Breast epithelium (tissue), 4 donors: ENCODE results near the gene CXCL17. TPM values are rescaled to one million over a fixed set of nuclear protein-coding genes. Genes with fewer than 3 reads are reported as not detected.
A peak's percentile ranks its signal among the peaks of the same experiment; 100 is the strongest.

ENCODE experiments used
- DNase-seq, 2 donors: peaks; one replicate each; pipeline ENCODE4 v3.0.0-alpha.2; 2019; ENCODE audit warnings: low spot score in 2 of 2
- H3K27ac ChIP-seq, 2 donors: fragments of 200-600 bp; sonication (generic) in 1 of 2; one replicate each; pipeline ENCODE4 v1.5.1; 2016 to 2019; ENCODE audit warnings: mild to moderate bottlenecking in 1 of 2
- H3K27me3 ChIP-seq, 2 donors: fragments of 200-600 bp; sonication (generic) in 1 of 2; one replicate each; pipeline versions ENCODE4 v1.5.1 to v1.6.0; 2017 to 2019; ENCODE audit warnings: control low read depth in 1 of 2, mild to moderate bottlenecking in 1 of 2
- H3K36me3 ChIP-seq: fragments of 200-600 bp; one replicate; pipeline ENCODE4 v1.5.1; 2019
- H3K4me1 ChIP-seq, 2 donors: fragments of 200-600 bp; sonication (generic); one replicate each; pipeline ENCODE4 v1.5.1; 2016 to 2019; ENCODE audit warnings: control low read depth in 1 of 2
- H3K4me3 ChIP-seq, 3 donors: fragments of 200-600 bp; sonication (generic); 1 replicate in 2 of 3; 2 replicates in 1 of 3; pipeline ENCODE4 v1.5.1; 2016 to 2019; ENCODE audit warnings: mild to moderate bottlenecking in 3 of 3, moderate library complexity in 2 of 3
- H3K9me3 ChIP-seq, 2 donors: fragments of 200-600 bp; sonication (generic) in 1 of 2; one replicate each; pipeline ENCODE4 v1.5.1; 2016 to 2019; ENCODE audit warnings: control low read depth in 1 of 2
- CTCF ChIP-seq, 3 donors: fragments of 450-650 bp; IDR thresholded peaks; one replicate each; pipeline ENCODE4 v1.5.1; 2016 to 2017; ENCODE audit warnings: antibody characterized with exemption in 3 of 3, mild to moderate bottlenecking in 3 of 3, moderate library complexity in 3 of 3
- POLR2A ChIP-seq: fragments of 450-650 bp; IDR thresholded peaks from one replicate; pipeline ENCODE4 v1.6.1; 2016; ENCODE audit warnings: antibody characterized with exemption, mild to moderate bottlenecking, moderate library complexity
- POLR2AphosphoS5 ChIP-seq, 3 donors: sonication (generic); formaldehyde crosslinking; IDR thresholded peaks; one replicate each; pipeline ENCODE4 v1.6.1; 2017; ENCODE audit warnings: antibody characterized with exemption in 3 of 3
- intact Hi-C: fragments of 100-400 bp; cut with DNase I; formaldehyde crosslinking; loops from one replicate; pipeline ENCODE4 v1.15.1; 2023; ENCODE audit warnings: low total_unique reads
- total RNA-seq, 3 donors: library from RNA; depleted of rRNA; stranded (reverse); fragments of >200 nt; gene quantifications; one replicate each; pipeline ENCODE4 v1.1.0, GENCODE V29; 2016

Gene CXCL17
- total RNA-seq, 3 donors from 2014 or later, result 2.2 to 2.9 TPM; not detected in 1

- Histone ChIP-seq H3K36me3 (no peaks in the 10 kb centered on the region), H3K4me1 (peaks cover 5 to 9% of the 10 kb centered on the region in 2 donors), H3K27ac (no peak overlapping the region), H3K27me3 (no peaks in the 10 kb centered on the region), H3K4me3 (no peak overlapping the region), H3K9me3 (no peaks in the 10 kb centered on the region)
- TF ChIP-seq POLR2AphosphoS5 (IDR thresholded peaks at IDR 0.05) (no peak), CTCF (IDR thresholded peaks at IDR 0.05) (no peak), POLR2A (no peak)
- intact Hi-C loops, result no loop called here
- no peak for DNase-seq
Measured at GRCh38 chr19:42445948-42446347, 3.2 kb upstream of the CXCL17 start.

- H3K27me3 ChIP-seq, result no peaks in the 10 kb centered on the region
- DNase-seq, result no peak
- no peaks in the 10 kb centered on the region for H3K36me3 ChIP-seq
- H3K4me1 ChIP-seq, result peaks cover 0 to 5% of the 10 kb centered on the region in 2 donors
- intact Hi-C loops, result no loop called here
- H3K27ac ChIP-seq, result peak overlapping the region in 1 of 2 donors; percentile 8
- no peak overlapping the region for H3K4me3 ChIP-seq
- TF ChIP-seq POLR2A (no peak), POLR2AphosphoS5 (IDR thresholded peaks at IDR 0.05) (no peak), CTCF (IDR thresholded peaks at IDR 0.05) (no peak)
- no peaks in the 10 kb centered on the region for H3K9me3 ChIP-seq
Measured at GRCh38 chr19:42443944-42444398, 1.2 kb upstream of the CXCL17 start.

GRCh38 chr19:42441049-42441445, 1.7 kb downstream of the CXCL17 start:
- no peaks in the 10 kb centered on the region for H3K36me3 ChIP-seq
- H3K27me3 ChIP-seq, result no peaks in the 10 kb centered on the region
- intact Hi-C loops, result no loop called here
- no peak overlapping the region for H3K4me3 ChIP-seq
- peaks cover 0 to 5% of the 10 kb centered on the region in 2 donors for H3K4me1 ChIP-seq
- DNase-seq, result no peak
- peak overlapping the region; percentile 71 to 75 for H3K27ac ChIP-seq
- TF ChIP-seq POLR2AphosphoS5 (IDR thresholded peaks at IDR 0.05), result no peak
- TF ChIP-seq CTCF (IDR thresholded peaks at IDR 0.05), result no peak
- no peak for TF ChIP-seq POLR2A
- H3K9me3 ChIP-seq, result no peaks in the 10 kb centered on the region

- no peak overlapping the region for H3K4me3 ChIP-seq
- no peaks in the 10 kb centered on the region for H3K27me3 ChIP-seq
- no peaks in the 10 kb centered on the region for H3K9me3 ChIP-seq
- H3K36me3 ChIP-seq, result no peaks in the 10 kb centered on the region
- TF ChIP-seq POLR2A, result no peak
- peak; percentile 67 to 79 (median 76) for TF ChIP-seq CTCF (IDR thresholded peaks at IDR 0.05)
- H3K27ac ChIP-seq, result peak overlapping the region; percentile 71 to 75
- peak in 1 of 2 donors; percentile 72 for DNase-seq
- H3K4me1 ChIP-seq, result peaks cover 0 to 5% of the 10 kb centered on the region in 2 donors
- intact Hi-C loops, result no loop called here
Measured at GRCh38 chr19:42440357-42441048, 2.2 kb downstream of the CXCL17 start.

GRCh38 chr19:42436006-42436405, 6.7 kb downstream of the CXCL17 start:
- Histone ChIP-seq H3K27me3 (no peaks in the 10 kb centered on the region), H3K4me1 (peaks cover 0 to 3% of the 10 kb centered on the region in 2 donors), H3K36me3 (no peaks in the 10 kb centered on the region), H3K4me3 (no peak overlapping the region), H3K9me3 (no peaks in the 10 kb centered on the region), H3K27ac (peak overlapping the region in 1 of 2 donors; percentile 23)
- intact Hi-C loops, result no loop called here
- TF ChIP-seq CTCF (IDR thresholded peaks at IDR 0.05) (no peak), POLR2A (no peak), POLR2AphosphoS5 (IDR thresholded peaks at IDR 0.05) (no peak)
- no peak for DNase-seq
